GM12892 (cell line): ENCODE data around the gene PRDX5.

Experiments used
- POLR2A ChIP-seq: IDR thresholded peaks from 2 replicates; pipeline ENCODE4 v1.6.1; 2011; ENCODE audit warnings: low read depth, low read length, control low read depth
- POLR2AphosphoS5 ChIP-seq: IDR thresholded peaks from 2 replicates; pipeline ENCODE4 v1.6.1; 2011; ENCODE audit warnings: low read depth, low read length, control low read depth
- TAF1 ChIP-seq: IDR thresholded peaks from 2 replicates; pipeline ENCODE4 v1.6.1; 2011; ENCODE audit warnings: low read depth, mild to moderate bottlenecking, control low read depth, low read length, borderline replicate concordance

DNA sequence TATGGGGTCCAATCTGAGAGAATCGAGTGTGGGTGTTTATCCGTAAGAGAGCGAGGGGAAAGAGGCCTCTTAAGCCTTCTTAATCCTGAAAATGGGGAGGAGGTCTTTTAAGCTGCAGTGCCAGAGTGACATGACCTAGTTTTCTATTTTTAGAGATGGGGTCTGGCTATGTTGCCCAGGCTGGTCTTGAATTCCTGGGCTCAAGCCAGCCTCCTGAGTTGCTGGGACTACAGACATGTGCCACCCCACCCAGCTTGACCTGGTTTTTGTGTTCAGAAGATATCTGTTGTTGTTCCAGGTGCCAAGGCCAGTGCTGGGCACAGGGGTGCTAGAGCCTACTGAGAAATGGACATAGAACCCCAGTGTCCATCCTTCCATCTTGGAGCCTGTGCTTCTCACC is 34.8 kb upstream of the PRDX5 start:
- TF ChIP-seq TAF1 (no peak), POLR2AphosphoS5 (no peak), POLR2A (no peak)
